SJSA1 (cell line): Measurements from ENCODE around the gene HDAC4. TPM values are rescaled to one million over a fixed set of nuclear protein-coding genes. Genes with fewer than 3 reads are reported as not detected.
A peak's percentile ranks its signal among the peaks of the same experiment; 100 is the strongest.

ENCODE experiments used
- DNase-seq, 2 experiments: peaks; one replicate each; pipeline ENCODE4 v3.0.0-alpha.2; 2015 to 2020; ENCODE audit warnings: low spot score in 2 of 2, low read depth in 1 of 2
- H3K27ac ChIP-seq: fragments of 250-450 bp; sonication (Bioruptor Pico); 2 replicates; pipeline ENCODE4 v1.5.1; 2020; ENCODE audit warnings: mild to moderate bottlenecking, moderate library complexity
- H3K27me3 ChIP-seq: fragments of 250-450 bp; sonication (Bioruptor Pico); replicated peaks from 2 replicates; pipeline ENCODE4 v1.5.1; 2020; ENCODE audit warnings: mild to moderate bottlenecking, moderate library complexity
- H3K36me3 ChIP-seq: fragments of 250-450 bp; sonication (Bioruptor Pico); 2 replicates; pipeline ENCODE4 v1.5.1; 2020; ENCODE audit warnings: mild to moderate bottlenecking
- H3K4me1 ChIP-seq: fragments of 250-450 bp; sonication (Bioruptor Pico); replicated peaks from 2 replicates; pipeline ENCODE4 v1.6.1; 2021; ENCODE audit warnings: mild to moderate bottlenecking
- H3K4me3 ChIP-seq: fragments of 250-450 bp; sonication (Bioruptor Pico); 2 replicates; pipeline ENCODE4 v1.5.1; 2020; ENCODE audit warnings: mild to moderate bottlenecking
- H3K9me3 ChIP-seq: fragments of 250-450 bp; sonication (Bioruptor Pico); replicated peaks from 2 replicates; pipeline ENCODE4 v1.5.1; 2020; ENCODE audit warnings: mild to moderate bottlenecking
- total RNA-seq: library from RNA; depleted of rRNA; stranded (reverse); fragments of >200 nt; shearing (Covaris generic); gene quantifications from 2 replicates; pipeline ENCODE4 v1.2.3, GENCODE V29; 2014

Gene HDAC4
- total RNA-seq, 1 experiment from 2014 or later = 13.2 TPM

DNA sequence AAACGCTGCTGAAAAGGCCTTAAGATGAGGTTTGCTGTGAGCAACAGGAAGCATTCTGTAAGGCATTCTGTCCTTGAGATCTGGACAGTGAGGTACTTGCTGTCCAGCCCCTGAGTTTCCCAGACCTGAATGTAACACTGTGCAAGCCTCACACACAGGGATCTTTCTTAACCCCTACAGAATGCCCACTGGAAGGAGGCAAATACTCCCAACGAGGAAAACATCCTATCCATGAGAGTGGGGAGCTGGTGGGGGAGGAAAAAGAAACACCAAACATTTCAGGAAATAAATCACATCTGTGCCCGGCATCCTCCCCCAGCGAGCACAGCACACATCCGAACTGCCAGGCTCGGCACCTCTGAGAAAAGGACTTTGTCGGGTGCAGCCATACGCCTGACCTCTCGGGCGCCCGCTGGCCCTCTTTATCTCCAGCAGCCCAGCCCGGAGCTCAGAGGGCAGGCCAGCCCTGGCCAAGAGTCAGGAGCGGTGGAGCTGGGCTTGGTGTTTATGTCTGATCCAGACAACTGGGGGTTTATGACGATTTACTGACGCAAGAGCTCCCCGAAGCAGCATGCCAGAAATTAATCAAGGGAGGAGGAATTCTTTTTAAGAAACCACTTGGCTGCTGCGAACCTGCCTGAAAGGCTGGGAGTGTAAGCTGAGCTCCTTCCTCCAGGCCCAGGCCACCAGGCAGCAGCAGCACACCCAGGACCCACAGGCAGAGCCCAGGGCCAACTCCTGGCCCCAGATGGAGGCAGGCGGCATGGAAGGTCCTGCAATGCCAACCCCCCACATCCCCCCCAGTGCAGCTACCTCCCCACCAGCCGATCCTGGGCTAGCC lies 72.2 kb downstream of the HDAC4 start:
- no peaks in the 10 kb centered on the region for H3K9me3 ChIP-seq
- peak in 1 of 2 experiments; percentile 36 for DNase-seq
- H3K27ac ChIP-seq = no peak overlapping the region
- peaks cover 23% of the 10 kb centered on the region for H3K4me1 ChIP-seq
- no peak overlapping the region for H3K4me3 ChIP-seq
- no peaks in the 10 kb centered on the region for H3K27me3 ChIP-seq
- H3K36me3 ChIP-seq = no peaks in the 10 kb centered on the region

DNA sequence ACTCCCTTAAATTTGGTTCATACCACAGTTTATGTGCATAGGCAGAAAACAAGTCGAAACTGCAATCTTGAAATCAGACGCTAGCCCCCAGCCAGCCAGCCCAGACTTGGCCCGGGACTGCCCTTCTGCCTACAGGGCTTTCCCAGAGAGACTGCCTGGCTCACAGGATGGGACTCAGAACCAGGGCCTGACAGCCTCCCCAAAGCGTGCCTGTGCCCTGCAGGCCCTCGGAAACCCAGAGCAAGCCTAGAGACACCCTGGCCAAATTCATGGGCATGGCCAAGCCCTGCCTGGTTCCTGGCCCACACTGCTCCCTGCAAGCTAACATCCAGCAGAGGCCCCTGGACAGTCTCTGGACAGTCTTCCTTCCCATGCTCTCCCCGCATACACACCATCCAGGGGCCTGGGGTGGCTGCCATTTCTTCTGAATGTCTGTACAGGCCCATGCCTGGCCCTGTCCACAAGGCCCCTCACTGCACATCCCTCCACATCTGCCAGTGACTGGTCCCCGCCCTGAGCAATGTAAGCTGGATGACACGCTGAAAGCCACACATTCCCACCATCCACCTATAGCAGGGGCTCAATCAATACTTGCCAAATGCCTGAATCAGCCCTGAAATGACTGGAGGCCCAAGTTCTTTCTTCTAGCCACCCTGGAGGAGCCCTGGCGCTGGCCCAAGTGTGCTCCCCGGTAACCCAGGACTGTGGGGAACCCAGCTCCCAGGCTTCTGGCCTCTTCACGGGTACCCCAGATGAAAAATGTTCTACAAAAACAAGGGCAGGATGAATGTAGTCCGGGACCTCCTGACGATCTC lies 73.1 kb downstream of the HDAC4 start:
- Histone ChIP-seq H3K4me1 (peaks cover 31% of the 10 kb centered on the region), H3K27me3 (no peaks in the 10 kb centered on the region), H3K27ac (no peak overlapping the region), H3K4me3 (no peak overlapping the region), H3K9me3 (no peaks in the 10 kb centered on the region), H3K36me3 (no peaks in the 10 kb centered on the region)
- DNase-seq = peak in 1 of 2 experiments; percentile 38

DNA sequence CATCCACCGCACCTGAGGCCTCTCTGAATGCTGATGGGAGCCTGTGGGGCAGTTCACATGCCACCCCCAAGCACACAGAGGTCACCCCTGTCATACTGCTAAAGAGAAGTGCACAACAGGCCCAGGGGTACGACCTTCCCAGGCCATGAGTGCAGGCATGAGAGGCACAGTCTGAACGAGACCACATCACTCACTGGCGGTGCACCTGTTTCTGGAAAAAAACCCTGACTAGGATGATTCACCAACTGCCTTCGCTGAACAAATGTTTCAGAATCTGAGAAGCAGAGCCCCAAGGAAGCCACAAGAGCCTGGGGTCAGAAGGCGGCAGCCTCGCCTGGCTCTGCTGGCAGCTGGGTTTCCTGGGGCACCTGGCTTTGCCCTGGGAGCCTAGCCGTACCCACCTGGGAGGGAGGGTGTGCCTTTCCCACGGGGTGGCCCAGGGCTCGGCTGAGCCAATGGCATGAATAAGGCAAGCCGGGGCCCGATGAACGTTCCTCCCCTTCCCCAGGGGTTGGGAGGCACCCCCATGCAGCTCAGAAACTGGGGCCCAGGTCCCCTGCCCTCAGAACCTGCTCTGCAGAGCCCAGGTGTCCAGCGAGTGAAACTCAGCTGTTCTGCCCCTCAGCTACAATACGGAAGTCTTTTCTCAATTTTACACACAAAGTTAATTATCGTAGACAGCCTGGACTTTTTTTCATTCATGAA lies 73.8 kb downstream of the HDAC4 start:
- DNase-seq = peak in 1 of 2 experiments; percentile 33
- H3K27ac ChIP-seq = no peak overlapping the region
- H3K36me3 ChIP-seq = no peaks in the 10 kb centered on the region
- no peak overlapping the region for H3K4me3 ChIP-seq
- peaks cover 37% of the 10 kb centered on the region for H3K4me1 ChIP-seq
- no peaks in the 10 kb centered on the region for H3K27me3 ChIP-seq
- no peaks in the 10 kb centered on the region for H3K9me3 ChIP-seq

DNA sequence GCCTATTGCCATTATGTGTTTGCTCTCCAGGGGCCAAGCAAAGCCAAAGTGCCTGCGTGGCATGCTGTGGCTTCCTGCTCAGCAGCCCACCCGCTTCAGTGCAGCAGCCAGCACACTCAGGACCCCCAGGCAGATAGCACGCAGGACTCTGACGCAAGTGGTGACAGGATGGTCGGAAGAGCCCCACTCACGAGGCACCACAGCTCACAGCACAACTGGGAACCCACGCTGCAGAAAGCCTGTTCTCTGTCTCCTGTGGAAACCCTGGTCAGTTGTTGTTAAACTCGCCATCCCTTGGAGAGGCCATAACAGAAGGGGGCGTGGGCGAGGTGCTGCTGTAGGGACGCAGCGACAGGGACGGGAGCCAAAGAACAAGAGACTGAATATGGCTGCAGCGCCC lies 76.4 kb downstream of the HDAC4 start:
- no peaks in the 10 kb centered on the region for H3K27me3 ChIP-seq
- DNase-seq = peak; percentile 35 to 55
- H3K27ac ChIP-seq = no peak overlapping the region
- no peak overlapping the region for H3K4me3 ChIP-seq
- H3K4me1 ChIP-seq = peaks cover 38% of the 10 kb centered on the region
- H3K9me3 ChIP-seq = no peaks in the 10 kb centered on the region
- H3K36me3 ChIP-seq = no peaks in the 10 kb centered on the region

DNA sequence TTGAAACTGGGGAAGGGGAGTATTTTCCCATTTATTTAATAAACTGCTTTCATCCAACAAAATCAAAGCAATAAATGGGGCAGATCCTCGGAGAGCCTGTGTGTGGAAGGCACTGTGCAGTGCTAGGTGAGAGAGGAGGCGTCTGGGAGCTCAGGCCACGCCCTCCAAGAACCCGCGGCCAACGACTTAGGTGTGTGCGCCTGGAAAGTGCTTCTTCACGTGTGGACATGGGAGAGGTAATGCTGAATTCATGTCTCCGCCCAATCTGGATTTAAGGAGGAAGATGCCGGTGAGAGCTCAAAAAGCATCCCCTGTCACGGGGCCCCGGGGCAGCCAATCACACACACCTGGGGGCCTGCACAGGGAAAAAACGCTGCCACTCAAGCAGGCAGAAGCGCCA lies 77.4 kb downstream of the HDAC4 start:
- H3K27me3 ChIP-seq = no peaks in the 10 kb centered on the region
- peak in 1 of 2 experiments; percentile 24 for DNase-seq
- no peaks in the 10 kb centered on the region for H3K36me3 ChIP-seq
- no peaks in the 10 kb centered on the region for H3K9me3 ChIP-seq
- H3K4me1 ChIP-seq = peaks cover 43% of the 10 kb centered on the region
- no peak overlapping the region for H3K4me3 ChIP-seq
- no peak overlapping the region; the same call in 1 of the 2 replicates for H3K27ac ChIP-seq

DNA sequence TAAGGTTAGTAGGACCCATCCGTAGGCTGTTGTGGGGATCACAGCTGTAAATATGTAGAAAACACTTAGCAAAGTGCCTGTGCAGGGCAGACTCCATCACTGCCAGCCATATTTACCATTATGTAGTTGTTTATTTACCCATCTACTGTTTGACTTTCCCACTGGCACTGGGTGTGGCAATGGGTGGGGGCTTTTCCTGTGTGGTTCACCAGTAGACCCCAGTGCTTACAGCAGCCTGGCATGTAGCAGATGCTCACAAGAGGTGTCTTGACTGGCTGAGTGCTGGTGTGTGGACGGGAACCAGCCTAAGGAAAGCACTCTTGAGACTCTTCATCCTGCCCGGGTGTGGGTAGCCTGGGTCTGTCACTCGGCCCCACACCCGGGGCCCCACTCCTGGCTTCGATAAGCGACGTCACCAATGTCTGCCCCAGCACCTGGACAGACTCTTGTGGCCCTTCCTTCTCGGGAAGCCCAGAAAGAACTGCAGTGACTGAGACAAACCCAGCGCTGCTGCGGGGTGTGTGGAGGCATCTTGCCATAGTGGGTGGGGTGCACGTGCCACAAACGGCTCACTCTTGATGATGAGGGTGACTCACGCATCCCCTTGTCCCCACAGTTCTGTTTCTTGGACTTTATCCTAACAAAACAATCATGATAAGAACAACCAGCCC lies 78.3 kb downstream of the HDAC4 start:
- Histone ChIP-seq H3K27ac (no peak overlapping the region), H3K36me3 (no peaks in the 10 kb centered on the region), H3K27me3 (no peaks in the 10 kb centered on the region), H3K9me3 (no peaks in the 10 kb centered on the region), H3K4me3 (no peak overlapping the region), H3K4me1 (peaks cover 52% of the 10 kb centered on the region)
- peak; percentile 58 to 63 for DNase-seq

DNA sequence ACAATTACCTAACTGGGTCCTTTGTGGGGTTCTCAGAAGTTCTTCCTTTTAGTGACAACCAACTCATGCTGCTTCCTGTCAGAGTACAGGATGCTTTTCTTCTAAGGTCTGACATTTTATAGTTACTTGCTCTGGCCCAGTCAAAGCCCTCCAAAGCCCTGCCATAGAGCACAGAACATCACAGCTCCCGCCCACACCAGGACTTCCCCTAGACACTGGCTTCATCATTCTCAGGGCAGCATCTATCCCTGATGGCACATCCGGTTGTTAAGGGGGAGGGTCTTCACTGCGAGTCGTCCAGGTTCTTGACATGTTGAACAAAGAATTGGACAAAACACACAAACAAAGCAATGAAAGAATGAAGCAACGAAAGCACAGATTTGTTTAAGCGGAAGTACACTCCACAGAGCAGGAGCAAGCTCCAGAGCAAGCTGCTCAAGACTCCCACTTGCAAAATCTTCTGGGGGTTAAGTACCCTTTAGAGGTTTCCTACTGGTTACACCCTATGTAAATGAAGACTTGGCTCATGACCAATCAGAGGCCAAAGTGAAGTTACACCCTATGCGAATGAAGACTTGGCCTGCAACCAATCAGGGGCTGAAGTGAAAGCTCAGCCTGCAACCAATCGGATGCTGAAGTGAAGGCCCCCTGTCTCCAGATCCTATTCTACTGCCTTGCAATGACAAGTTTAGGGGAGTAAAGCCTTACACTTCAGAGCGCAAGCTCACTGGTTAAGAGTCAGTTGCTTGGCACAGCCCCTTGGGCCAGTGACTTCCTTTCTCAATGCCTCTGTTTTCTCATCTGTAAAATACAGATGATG lies 79.0 kb downstream of the HDAC4 start:
- H3K36me3 ChIP-seq = no peaks in the 10 kb centered on the region
- no peaks in the 10 kb centered on the region for H3K27me3 ChIP-seq
- H3K4me3 ChIP-seq = no peak overlapping the region
- H3K27ac ChIP-seq = no peak overlapping the region
- DNase-seq = peak in 1 of 2 experiments; percentile 30
- H3K9me3 ChIP-seq = no peaks in the 10 kb centered on the region
- H3K4me1 ChIP-seq = peaks cover 60% of the 10 kb centered on the region

DNA sequence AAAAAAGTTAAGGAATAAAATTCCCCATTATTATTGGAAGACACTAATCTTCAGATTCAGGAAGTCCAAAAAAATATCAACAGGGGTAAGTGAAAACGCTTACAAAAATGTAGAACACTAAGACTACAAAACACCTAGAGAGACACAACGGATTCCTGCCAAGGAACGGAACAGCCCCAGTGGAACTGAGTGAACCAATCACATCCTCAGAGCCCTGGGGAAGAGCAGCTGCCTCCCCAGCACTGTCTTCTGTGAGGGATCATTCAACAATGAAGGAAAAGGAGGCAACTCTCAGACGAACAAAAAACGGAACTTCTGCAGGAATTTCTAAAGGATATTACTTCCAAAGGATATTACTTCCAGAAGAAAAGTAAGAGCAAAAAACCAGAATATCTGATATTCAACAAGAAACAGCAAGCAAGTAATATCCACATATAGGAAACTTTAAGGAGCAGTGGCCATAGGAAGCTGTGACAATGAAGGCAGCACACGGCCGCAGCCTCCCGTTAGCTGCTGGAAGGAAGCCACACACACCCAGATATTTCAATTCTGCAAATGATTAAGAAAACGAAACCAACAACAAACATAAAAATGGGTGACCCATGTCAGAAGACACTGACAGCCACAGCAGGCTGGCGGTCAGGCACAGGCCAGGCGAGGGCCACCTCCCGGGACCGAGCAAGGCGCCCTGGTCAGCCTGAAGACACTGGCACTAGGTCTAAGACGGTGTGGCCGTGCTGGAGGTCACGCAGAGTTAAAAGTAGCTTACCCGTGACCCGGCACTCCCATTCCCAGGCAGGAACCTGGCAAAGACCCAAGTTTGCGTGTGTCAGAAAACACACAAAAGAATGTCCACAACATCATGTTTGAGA lies 81.8 kb downstream of the HDAC4 start:
- Histone ChIP-seq H3K4me3 (no peak overlapping the region), H3K4me1 (peaks cover 56% of the 10 kb centered on the region), H3K9me3 (no peaks in the 10 kb centered on the region), H3K27ac (peak overlapping the region; percentile 23), H3K27me3 (no peaks in the 10 kb centered on the region), H3K36me3 (no peaks in the 10 kb centered on the region)
- peak; percentile 44 to 51 for DNase-seq

DNA sequence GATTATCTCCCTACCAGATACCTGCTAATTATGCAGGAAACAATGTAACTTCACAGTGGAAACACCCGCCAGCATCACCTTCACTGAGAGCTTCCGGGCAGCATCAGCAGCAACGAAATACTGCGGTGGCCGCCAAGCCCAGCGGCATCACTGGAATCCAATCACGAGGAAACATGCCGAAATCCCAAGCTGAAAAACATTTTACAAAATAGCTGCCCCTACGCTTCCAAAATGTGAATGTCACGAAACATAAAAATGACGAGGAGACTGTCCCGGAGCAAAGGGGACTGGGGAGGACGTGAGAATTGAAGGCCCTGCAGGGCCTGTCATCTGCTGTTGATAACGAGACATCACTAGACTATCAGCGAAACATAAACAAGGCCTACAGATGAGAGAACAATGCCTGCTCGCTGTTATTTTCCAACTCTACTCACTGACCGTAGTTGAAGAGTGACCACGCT lies 82.6 kb downstream of the HDAC4 start:
- no peaks in the 10 kb centered on the region for H3K9me3 ChIP-seq
- no peaks in the 10 kb centered on the region for H3K27me3 ChIP-seq
- H3K36me3 ChIP-seq = no peaks in the 10 kb centered on the region
- peaks cover 48% of the 10 kb centered on the region for H3K4me1 ChIP-seq
- peak in 1 of 2 experiments; percentile 15 for DNase-seq
- no peak overlapping the region for H3K4me3 ChIP-seq
- H3K27ac ChIP-seq = no peak overlapping the region

DNA sequence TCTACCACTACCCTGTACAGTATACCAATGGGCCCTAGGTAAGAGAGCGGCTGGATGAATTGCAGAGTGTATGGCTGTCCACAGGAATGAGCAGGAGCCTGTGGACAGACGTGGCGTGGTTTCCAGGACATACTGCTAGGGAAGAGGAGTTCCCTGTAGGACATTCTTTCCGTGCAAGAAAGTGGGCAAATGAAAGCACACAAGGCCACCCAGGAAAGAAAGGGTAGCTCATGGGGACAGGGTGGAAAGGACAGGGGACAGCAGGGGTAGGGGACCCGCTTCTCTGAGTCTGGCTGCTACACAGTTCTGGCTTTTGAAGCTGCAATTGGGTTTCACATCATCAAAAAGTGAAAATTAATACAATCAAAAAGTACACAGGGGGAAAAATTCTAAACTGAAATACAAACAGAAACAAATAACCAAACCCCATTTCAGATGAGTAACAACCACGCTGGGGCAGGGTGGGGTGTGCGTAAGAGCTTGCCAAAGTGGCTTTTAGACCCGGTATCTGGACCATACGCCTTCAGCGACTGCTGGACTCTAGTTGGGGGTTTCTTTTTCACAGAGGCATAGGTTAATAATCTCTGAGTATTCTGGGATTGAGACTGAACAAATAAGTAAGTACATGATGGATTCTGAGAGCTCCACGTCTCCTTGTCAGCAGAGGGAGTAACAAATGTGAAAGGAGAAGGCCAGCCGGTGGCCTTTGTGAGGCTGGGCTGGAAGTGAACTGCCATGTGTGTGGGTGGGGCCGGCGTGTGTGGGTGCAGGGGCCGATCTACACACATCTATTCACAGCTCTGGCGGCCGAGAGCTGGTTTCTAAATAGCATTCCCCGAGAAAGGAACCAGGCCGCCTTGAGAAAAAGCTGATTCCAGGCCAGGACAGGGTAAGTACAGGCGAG lies 84.0 kb downstream of the HDAC4 start:
- Histone ChIP-seq H3K36me3 (no peaks in the 10 kb centered on the region), H3K27ac (peak overlapping the region; percentile 59)
- peak; percentile 66 to 72 for DNase-seq

DNA sequence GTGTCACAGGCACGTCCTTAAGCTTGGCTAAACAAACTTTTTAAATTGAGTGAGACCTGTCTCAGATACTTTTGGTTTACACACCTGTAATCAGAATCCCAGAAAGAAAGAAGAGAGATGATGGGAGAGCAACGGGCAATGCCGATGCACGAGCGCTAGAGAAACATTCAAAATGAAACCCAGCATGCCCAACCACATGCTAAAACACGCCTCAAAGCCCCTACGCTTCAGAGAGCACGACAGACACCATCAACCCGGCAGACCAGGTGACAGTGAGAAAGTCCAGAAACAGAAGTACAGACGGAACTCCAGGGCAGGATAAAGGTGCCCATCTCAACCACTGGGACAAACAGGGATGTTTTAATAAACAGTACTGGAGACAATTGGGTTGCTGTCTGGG lies 85.5 kb downstream of the HDAC4 start:
- Histone ChIP-seq H3K4me3 (no peak overlapping the region), H3K4me1 (peaks cover 32% of the 10 kb centered on the region), H3K36me3 (no peaks in the 10 kb centered on the region), H3K27ac (no peak overlapping the region), H3K9me3 (no peaks in the 10 kb centered on the region), H3K27me3 (no peaks in the 10 kb centered on the region)
- DNase-seq = no peak

More for the DNA sequence above, 84.0 kb downstream of the HDAC4 start:
- Histone ChIP-seq H3K9me3 (no peaks in the 10 kb centered on the region), H3K27me3 (no peaks in the 10 kb centered on the region), H3K4me1 (peaks cover 34% of the 10 kb centered on the region), H3K4me3 (no peak overlapping the region; the same call in 1 of the 2 replicates)
